Skeletal muscle tissue (tissue), 4 donors: Measurements from ENCODE around the gene COPB2. TPM values are rescaled to one million over a fixed set of nuclear protein-coding genes. Genes with fewer than 3 reads are reported as not detected.

Experiments
- H3K27ac ChIP-seq: one replicate; pipeline ENCODE4 v1.7.0; 2013; ENCODE audit warnings: mild to moderate bottlenecking, low read depth, low read length, inconsistent platforms
- H3K27me3 ChIP-seq, 3 donors: one replicate each; pipeline ENCODE4 v1.7.0; 2013; ENCODE audit warnings: low read length in 3 of 3; ENCODE audit not compliant: control insufficient read depth in 3 of 3, insufficient read depth in 3 of 3
- H3K36me3 ChIP-seq, 3 donors: one replicate each; pipeline ENCODE4 v1.7.0; 2013; ENCODE audit warnings: low read length in 3 of 3; ENCODE audit not compliant: control insufficient read depth in 3 of 3, insufficient read depth in 3 of 3
- H3K4me1 ChIP-seq, 3 donors: one replicate each; pipeline ENCODE4 v1.7.0; 2013; ENCODE audit warnings: low read length in 3 of 3, mild to moderate bottlenecking in 3 of 3; ENCODE audit not compliant: control insufficient read depth in 3 of 3, insufficient read depth in 3 of 3
- H3K4me3 ChIP-seq, 3 donors: one replicate each; pipeline ENCODE4 v1.7.0; 2013; ENCODE audit warnings: low read length in 3 of 3
- H3K9ac ChIP-seq, 3 donors: one replicate each; pipeline ENCODE4 v1.7.0; 2013; ENCODE audit warnings: low read length in 3 of 3, mild to moderate bottlenecking in 3 of 3, moderate library complexity in 2 of 3, low read depth in 1 of 3
- H3K9me3 ChIP-seq, 3 donors: one replicate each; pipeline ENCODE4 v1.7.0; 2013; ENCODE audit warnings: low read length in 3 of 3; ENCODE audit not compliant: control insufficient read depth in 3 of 3
- total RNA-seq: library from RNA; depleted of rRNA; stranded (reverse); fragments of >200 nt; gene quantifications from one replicate; pipeline ENCODE4 v1.2.3, GENCODE V29; 2014
- donor health status: Osteomylitis.

Gene COPB2
- total RNA-seq = 130 TPM

GRCh38 chr3:139389552-139390368 lies at the start of gene COPB2:
TSS of gene COPB2 (minus strand) at chr3:139389647. CDS start at chr3:139389550, 97 bp downstream.
- Histone ChIP-seq H3K36me3 (peaks cover 0 to 3% (median 0%) of the 10 kb centered on the region in 3 donors), H3K27me3 (no peaks in the 10 kb centered on the region), H3K27ac (peak within 1 kb of the TSS; percentile 87), H3K9ac (peak within 1 kb of the TSS; percentile 98 to 100 (median 99)), H3K4me3 (peak within 1 kb of the TSS; percentile 87 to 99 (median 92)), H3K4me1 (peaks cover 9 to 24% (median 19%) of the 10 kb centered on the region in 3 donors), H3K9me3 (no peaks in the 10 kb centered on the region)

GRCh38 chr3:139434764-139435307 lies 45.4 kb upstream of the COPB2 start:
- peaks cover 0 to 6% (median 3%) of the 10 kb centered on the region in 3 donors for H3K4me1 ChIP-seq
- H3K4me3 ChIP-seq = no peak overlapping the region
- H3K9me3 ChIP-seq = no peaks in the 10 kb centered on the region
- no peaks in the 10 kb centered on the region for H3K36me3 ChIP-seq
- no peaks in the 10 kb centered on the region for H3K27me3 ChIP-seq
- H3K9ac ChIP-seq = no peak overlapping the region
- peak overlapping the region; percentile 51 for H3K27ac ChIP-seq

GRCh38 chr3:139434228-139434627 lies 44.8 kb upstream of the COPB2 start:
- Histone ChIP-seq H3K27me3 (no peaks in the 10 kb centered on the region), H3K27ac (peak overlapping the region; percentile 51), H3K9me3 (no peaks in the 10 kb centered on the region), H3K9ac (no peak overlapping the region), H3K36me3 (no peaks in the 10 kb centered on the region), H3K4me3 (no peak overlapping the region), H3K4me1 (peaks cover 0 to under 1% (median under 1%) of the 10 kb centered on the region in 3 donors)

GRCh38 chr3:139433089-139433488 lies 43.6 kb upstream of the COPB2 start:
- H3K4me1 ChIP-seq = no peaks in the 10 kb centered on the region
- H3K27ac ChIP-seq = no peak overlapping the region
- H3K27me3 ChIP-seq = no peaks in the 10 kb centered on the region
- H3K4me3 ChIP-seq = no peak overlapping the region
- no peak overlapping the region for H3K9ac ChIP-seq
- peaks cover 0 to 3% (median 0%) of the 10 kb centered on the region in 3 donors for H3K36me3 ChIP-seq
- no peaks in the 10 kb centered on the region for H3K9me3 ChIP-seq

- H3K9me3 ChIP-seq = no peaks in the 10 kb centered on the region
- H3K4me3 ChIP-seq = no peak overlapping the region
- no peaks in the 10 kb centered on the region for H3K27me3 ChIP-seq
- H3K9ac ChIP-seq = no peak overlapping the region
- H3K27ac ChIP-seq = no peak overlapping the region
- no peaks in the 10 kb centered on the region for H3K4me1 ChIP-seq
- peaks cover under 1 to 7% (median 5%) of the 10 kb centered on the region in 3 donors for H3K36me3 ChIP-seq
These were observed 41.0 kb upstream of the COPB2 start for GRCh38 chr3:139430493-139430892.

DNA sequence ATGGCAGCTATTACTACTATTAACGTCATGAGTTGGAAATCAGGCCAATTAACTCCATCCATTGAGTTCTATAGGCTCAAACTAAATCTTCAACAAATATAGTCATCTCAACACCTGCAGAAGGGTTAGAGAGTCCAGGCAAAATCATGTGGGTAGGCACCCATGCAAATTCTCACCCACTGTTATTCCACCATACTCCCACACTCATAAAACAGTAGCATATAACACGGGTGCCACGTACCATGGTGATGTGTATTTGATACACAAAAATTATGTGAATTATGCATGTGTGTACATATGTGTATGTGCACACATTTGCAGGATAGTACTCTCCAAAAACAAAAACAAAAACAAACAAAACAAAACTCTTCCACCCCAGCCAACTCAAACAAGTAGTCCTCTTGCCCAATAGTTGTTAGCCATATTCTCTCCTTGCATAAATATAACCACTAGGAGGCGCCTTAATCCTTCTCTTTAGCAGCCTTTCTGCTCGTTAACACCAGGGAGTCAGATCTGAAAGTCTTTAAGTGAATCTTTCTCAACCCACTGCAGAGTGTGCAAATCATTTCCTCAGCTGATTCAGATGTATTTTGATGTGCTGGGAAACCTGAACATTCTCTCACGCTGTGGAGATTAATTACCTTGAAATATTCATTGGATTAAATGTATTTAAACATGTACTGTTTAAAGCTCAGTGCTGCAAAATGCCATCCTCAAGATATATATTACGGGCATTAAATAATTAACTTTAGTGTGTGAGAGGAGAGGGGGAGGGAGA lies 38.0 kb upstream of the COPB2 start:
- peaks cover 10 to 12% (median 11%) of the 10 kb centered on the region in 3 donors for H3K36me3 ChIP-seq
- H3K27ac ChIP-seq = no peak overlapping the region
- no peak overlapping the region for H3K4me3 ChIP-seq
- no peak overlapping the region for H3K9ac ChIP-seq
- no peaks in the 10 kb centered on the region for H3K9me3 ChIP-seq
- H3K4me1 ChIP-seq = peaks cover 0 to 8% (median 4%) of the 10 kb centered on the region in 3 donors
- H3K27me3 ChIP-seq = no peaks in the 10 kb centered on the region

DNA sequence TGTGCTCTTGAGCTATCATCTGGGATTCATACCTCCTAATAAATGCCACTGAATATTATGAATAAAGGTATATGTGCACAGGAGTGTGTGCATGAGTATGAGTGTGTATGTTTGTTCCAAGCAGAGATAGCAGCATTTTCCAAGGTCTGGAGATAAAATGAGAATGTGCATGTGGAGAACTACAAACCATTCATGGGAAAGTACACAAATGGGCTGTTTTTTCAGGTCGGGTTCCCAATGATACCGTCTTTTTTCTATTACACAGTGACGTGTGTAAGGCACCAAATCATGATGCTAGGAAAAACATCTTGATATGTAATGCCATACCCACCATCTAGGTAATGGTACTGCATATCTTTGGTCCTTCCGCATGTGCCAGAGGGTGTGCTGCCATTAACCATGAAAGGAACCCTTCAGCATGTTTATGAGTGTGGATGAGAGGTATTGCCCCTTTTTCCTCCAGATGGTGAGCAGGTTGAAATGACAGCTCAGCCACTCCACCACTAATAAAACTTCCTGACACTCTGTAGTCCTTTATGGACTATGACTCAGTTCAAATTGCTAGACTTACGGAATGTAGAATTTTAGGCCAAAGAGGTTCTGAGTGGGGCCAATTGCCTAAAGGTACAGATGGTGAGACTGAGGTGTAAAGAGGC lies 36.4 kb upstream of the COPB2 start:
- H3K4me1 ChIP-seq = peaks cover 0 to 10% (median 10%) of the 10 kb centered on the region in 3 donors
- H3K27me3 ChIP-seq = no peaks in the 10 kb centered on the region
- no peaks in the 10 kb centered on the region for H3K9me3 ChIP-seq
- H3K4me3 ChIP-seq = no peak overlapping the region
- H3K9ac ChIP-seq = no peak overlapping the region
- no peak overlapping the region for H3K27ac ChIP-seq
- H3K36me3 ChIP-seq = peaks cover 10 to 12% (median 11%) of the 10 kb centered on the region in 3 donors

DNA sequence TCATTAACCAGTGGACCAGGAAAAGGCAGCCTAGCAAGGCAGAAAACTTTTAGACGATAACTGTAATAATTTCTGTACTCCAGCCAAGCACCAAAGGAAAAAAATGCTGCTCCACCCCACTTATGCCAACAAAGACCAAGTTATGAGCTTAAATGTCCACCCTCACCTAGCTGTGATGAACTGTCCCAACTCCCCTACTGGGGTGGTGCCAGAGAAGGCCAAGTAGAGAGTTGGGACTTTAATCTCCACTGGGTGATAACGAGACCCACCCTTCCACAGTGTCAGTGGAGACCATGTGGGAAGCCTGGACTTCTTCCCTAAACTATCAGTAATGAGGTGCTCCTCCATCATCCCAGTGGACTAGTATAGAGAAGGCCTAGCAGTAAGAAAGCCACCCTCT lies 33.8 kb upstream of the COPB2 start:
- no peaks in the 10 kb centered on the region for H3K9me3 ChIP-seq
- no peak overlapping the region for H3K4me3 ChIP-seq

GRCh38 chr3:139421460-139421859 lies 32.0 kb upstream of the COPB2 start:
- H3K27ac ChIP-seq = no peak overlapping the region
- H3K9ac ChIP-seq = no peak overlapping the region
- H3K9me3 ChIP-seq = no peaks in the 10 kb centered on the region
- H3K4me3 ChIP-seq = no peak overlapping the region
- no peaks in the 10 kb centered on the region for H3K27me3 ChIP-seq
- peaks cover 0 to 10% (median 10%) of the 10 kb centered on the region in 3 donors for H3K4me1 ChIP-seq
- peaks cover 8 to 12% (median 10%) of the 10 kb centered on the region in 3 donors for H3K36me3 ChIP-seq

More for the DNA sequence above, 33.8 kb upstream of the COPB2 start:
- Histone ChIP-seq H3K9ac (no peak overlapping the region), H3K4me1 (peaks cover 0 to 10% (median 10%) of the 10 kb centered on the region in 3 donors), H3K36me3 (peaks cover 8 to 12% (median 10%) of the 10 kb centered on the region in 3 donors), H3K27me3 (no peaks in the 10 kb centered on the region), H3K27ac (no peak overlapping the region)
